Caco-2 (cell line): ENCODE results near the gene PPP2CA. TPM values are rescaled to one million over a fixed set of nuclear protein-coding genes. Genes with fewer than 3 reads are reported as not detected.
A peak's percentile ranks its signal among the peaks of the same experiment; 100 is the strongest.
"Not testable (repeated sequence)": the region's sequence is repeated elsewhere in the genome, so short reads cannot be mapped to it uniquely, and the experiment has no call there.

Source experiments
- BruUV-seq: library from RNA; stranded (reverse); fragments of 400-500 nt; replicated peaks from 2 replicates; lab custom pipeline; 2021; lab: Mats Ljungman, UMichigan
- CTCF ChIA-PET: fragments of 300-600 bp; sonication (Branson Sonifier 250); formaldehyde crosslinking; loops from one replicate; lab custom pipeline; 2022; ENCODE audit warnings: antibody characterized with exemption; lab: Charles Lee
- POLR2A ChIA-PET: fragments of 300-600 bp; sonication (Branson Sonifier 250); formaldehyde crosslinking; loops from one replicate; lab custom pipeline; 2022; ENCODE audit warnings: antibody characterized with exemption; lab: Charles Lee
- DNase-seq, 2 experiments: peaks; one replicate each; pipeline versions ENCODE4 v3.0.0 to v3.0.0-alpha.2; 2020 to 2022
- H3K27me3 ChIP-seq: replicated peaks from 2 replicates; pipeline ENCODE4 v1.6.0; 2011; ENCODE audit warnings: low read length; ENCODE audit not compliant: control insufficient read depth, insufficient read depth
- H3K36me3 ChIP-seq: 2 replicates; pipeline ENCODE4 v1.5.1; 2011; ENCODE audit warnings: low read length; ENCODE audit not compliant: control insufficient read depth, insufficient read depth
- H3K4me1 ChIP-seq: fragments of 250-450 bp; sonication (Bioruptor Pico); 2 replicates; pipeline ENCODE4 v1.5.1; 2020; ENCODE audit warnings: mild to moderate bottlenecking
- H3K4me3 ChIP-seq: 2 replicates; pipeline ENCODE4 v1.5.1; 2011; ENCODE audit warnings: low read depth, mild to moderate bottlenecking, control low read depth, low read length
- H3K9me3 ChIP-seq: fragments of 250-450 bp; sonication (Bioruptor Pico); 2 replicates; pipeline ENCODE4 v1.5.1; 2020; ENCODE audit warnings: mild to moderate bottlenecking, moderate library complexity
- H3K27ac Mint-ChIP-seq: one replicate; pipeline ENCODE4 v1.8.0; 2022; ENCODE audit warnings: mixed read lengths; ENCODE audit not compliant: unreplicated experiment
- H3K27me3 Mint-ChIP-seq: one replicate; pipeline ENCODE4 v1.8.0; 2022; ENCODE audit warnings: mixed read lengths; ENCODE audit not compliant: insufficient read depth, unreplicated experiment
- H3K36me3 Mint-ChIP-seq: one replicate; pipeline ENCODE4 v1.8.0; 2022; ENCODE audit warnings: mild to moderate bottlenecking, mixed read lengths; ENCODE audit not compliant: insufficient read depth, unreplicated experiment
- H3K4me1 Mint-ChIP-seq: one replicate; pipeline ENCODE4 v1.8.0; 2022; ENCODE audit warnings: low read depth, mixed read lengths; ENCODE audit not compliant: unreplicated experiment
- H3K4me3 Mint-ChIP-seq: one replicate; pipeline ENCODE4 v1.8.0; 2022; ENCODE audit warnings: mild to moderate bottlenecking, moderate library complexity, mixed read lengths; ENCODE audit not compliant: unreplicated experiment
- H3K9me3 Mint-ChIP-seq: one replicate; pipeline ENCODE4 v1.8.0; 2022; ENCODE audit warnings: mixed read lengths; ENCODE audit not compliant: unreplicated experiment
- intact Hi-C: fragments of 100-400 bp; cut with micrococcal nuclease; formaldehyde crosslinking; loops from one replicate; pipeline ENCODE4 v1.10.0; 2022; ENCODE audit not compliant: unreplicated experiment
- total RNA-seq: library from RNA; stranded (reverse); gene quantifications from 2 replicates; pipeline ENCODE4 v1.2.3, GENCODE V29; 2022
- TF ChIP-seq, protein P1 (sequence below), 2 experiments: fragments of 200-600 bp in 1 of 2; IDR thresholded peaks; 1 replicate in 1 of 2; 2 replicates in 1 of 2; pipeline versions ENCODE4 v1.5.1 to v1.8.0; 2011 to 2022; ENCODE audit warnings: antibody characterized with exemption in 1 of 2, control low read depth in 1 of 2, inconsistent platforms in 1 of 2, low read depth in 1 of 2, low read length in 1 of 2, mild to moderate bottlenecking in 1 of 2, moderate library complexity in 1 of 2; ENCODE audit not compliant: insufficient read depth in 1 of 2, severe bottlenecking in 1 of 2, unreplicated experiment in 1 of 2

Gene PPP2CA
- total RNA-seq, 1 experiment from 2014 or later, result 224 TPM

DNA sequence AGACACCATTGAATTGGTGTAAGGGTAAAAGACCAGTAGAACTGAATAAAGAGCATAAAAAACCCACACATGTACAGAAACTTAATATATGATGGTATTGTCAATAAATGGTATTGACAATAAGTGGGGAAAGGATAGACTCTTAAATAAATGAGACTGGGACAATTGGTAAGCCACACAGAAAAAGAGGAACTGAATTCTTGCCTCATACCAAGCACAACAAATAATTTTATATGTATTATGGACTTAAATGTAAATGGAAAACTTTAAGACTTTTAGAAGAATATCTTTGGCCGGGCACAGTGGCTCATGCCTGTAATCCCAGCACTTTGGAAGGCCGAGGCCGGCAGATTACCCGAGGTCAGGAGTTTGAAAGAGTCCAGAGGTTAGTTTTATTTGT lies 37.9 kb upstream of the PPP2CA start:
- ChIA-PET POLR2A (no interaction called here), CTCF (no interaction called here)
- Histone ChIP-seq H3K9me3 (peaks cover 9% of the 10 kb centered on the region), H3K27me3 (no peaks in the 10 kb centered on the region), H3K4me1 (no peaks in the 10 kb centered on the region), H3K4me3 (no peak overlapping the region), H3K36me3 (no peaks in the 10 kb centered on the region)
- TF ChIP-seq, protein P1, sequence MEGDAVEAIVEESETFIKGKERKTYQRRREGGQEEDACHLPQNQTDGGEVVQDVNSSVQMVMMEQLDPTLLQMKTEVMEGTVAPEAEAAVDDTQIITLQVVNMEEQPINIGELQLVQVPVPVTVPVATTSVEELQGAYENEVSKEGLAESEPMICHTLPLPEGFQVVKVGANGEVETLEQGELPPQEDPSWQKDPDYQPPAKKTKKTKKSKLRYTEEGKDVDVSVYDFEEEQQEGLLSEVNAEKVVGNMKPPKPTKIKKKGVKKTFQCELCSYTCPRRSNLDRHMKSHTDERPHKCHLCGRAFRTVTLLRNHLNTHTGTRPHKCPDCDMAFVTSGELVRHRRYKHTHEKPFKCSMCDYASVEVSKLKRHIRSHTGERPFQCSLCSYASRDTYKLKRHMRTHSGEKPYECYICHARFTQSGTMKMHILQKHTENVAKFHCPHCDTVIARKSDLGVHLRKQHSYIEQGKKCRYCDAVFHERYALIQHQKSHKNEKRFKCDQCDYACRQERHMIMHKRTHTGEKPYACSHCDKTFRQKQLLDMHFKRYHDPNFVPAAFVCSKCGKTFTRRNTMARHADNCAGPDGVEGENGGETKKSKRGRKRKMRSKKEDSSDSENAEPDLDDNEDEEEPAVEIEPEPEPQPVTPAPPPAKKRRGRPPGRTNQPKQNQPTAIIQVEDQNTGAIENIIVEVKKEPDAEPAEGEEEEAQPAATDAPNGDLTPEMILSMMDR (IDR thresholded peaks at IDR 0.05; ENCODE audit: insufficient read depth in 1 of 2, low read depth in 1 of 2, low read length in 1 of 2, severe bottlenecking in 1 of 2, unreplicated experiment in 1 of 2), result no peak
- H3K9me3 Mint-ChIP-seq, result peaks cover 19% of the 10 kb centered on the region
- DNase-seq, result no peak
- no peak overlapping the region for H3K4me3 Mint-ChIP-seq
- no peak overlapping the region for H3K27ac Mint-ChIP-seq
- no TSS peak for BruUV-seq
- H3K4me1 Mint-ChIP-seq, result peaks cover 8% of the 10 kb centered on the region
- no peaks in the 10 kb centered on the region for H3K36me3 Mint-ChIP-seq
- intact Hi-C loops, result no loop called here
- H3K27me3 Mint-ChIP-seq, result no peaks in the 10 kb centered on the region

DNA sequence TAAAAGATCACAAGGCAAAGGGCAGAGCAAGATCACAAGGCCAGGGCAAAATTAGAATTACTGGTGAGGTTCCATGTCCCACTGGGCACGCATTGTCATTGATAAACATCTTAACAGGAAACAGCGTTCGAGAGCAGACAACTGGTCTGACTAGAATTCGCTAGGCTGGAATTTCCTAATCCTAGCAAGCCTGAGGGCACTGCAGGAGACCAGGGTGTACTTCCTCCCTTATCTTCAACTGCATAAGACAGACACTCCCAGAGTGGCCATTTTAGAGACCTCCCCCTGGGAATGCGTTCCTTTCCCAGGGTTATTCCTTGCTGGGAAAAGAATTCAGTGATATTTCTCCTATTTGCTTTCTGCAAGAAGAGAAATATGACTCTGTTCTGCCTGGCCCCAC lies 36.8 kb upstream of the PPP2CA start:
- H3K9me3 ChIP-seq, H3K4me1 Mint-ChIP-seq, H3K36me3 ChIP-seq, H3K36me3 Mint-ChIP-seq, H3K27me3 Mint-ChIP-seq, POLR2A ChIA-PET, H3K4me1 ChIP-seq, H3K27ac Mint-ChIP-seq, intact Hi-C loops, H3K27me3 ChIP-seq, BruUV-seq, H3K4me3 ChIP-seq, H3K4me3 Mint-ChIP-seq, CTCF ChIA-PET: not testable (repeated sequence)
- peak; percentile 51 to 54 for DNase-seq
- H3K9me3 Mint-ChIP-seq, result peaks cover 19% of the 10 kb centered on the region

DNA sequence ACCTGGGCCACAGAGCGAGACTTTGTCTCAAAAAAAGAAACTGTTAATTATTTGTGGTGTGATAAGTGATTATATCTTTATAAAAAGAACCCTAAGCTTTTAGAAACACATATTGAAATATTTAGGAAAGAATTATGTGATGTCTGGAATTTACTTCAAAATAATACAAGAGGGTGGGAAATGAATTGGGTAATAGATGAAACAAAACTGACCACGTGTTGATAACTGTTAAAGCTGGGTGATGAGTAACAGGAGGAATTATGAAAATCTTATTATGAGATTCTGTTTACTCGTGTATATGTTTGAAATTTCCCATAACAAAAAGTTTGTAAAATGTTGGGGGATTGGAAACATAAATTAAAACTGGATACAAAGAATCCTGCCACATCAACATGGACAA lies 33.0 kb upstream of the PPP2CA start:
- intact Hi-C loops, result no loop called here
- H3K36me3 Mint-ChIP-seq, result no peaks in the 10 kb centered on the region
- no peaks in the 10 kb centered on the region for H3K27me3 Mint-ChIP-seq
- peaks cover 4% of the 10 kb centered on the region for H3K4me1 Mint-ChIP-seq
- H3K4me3 ChIP-seq, result no peak overlapping the region
- BruUV-seq, result no TSS peak
- H3K27me3 ChIP-seq, result no peaks in the 10 kb centered on the region
- TF ChIP-seq, protein P1 (IDR thresholded peaks at IDR 0.05; ENCODE audit: insufficient read depth in 1 of 2, low read depth in 1 of 2, low read length in 1 of 2, severe bottlenecking in 1 of 2, unreplicated experiment in 1 of 2), result no peak
- no peak overlapping the region for H3K27ac Mint-ChIP-seq
- DNase-seq, result no peak
- H3K9me3 ChIP-seq, result peaks cover 4% of the 10 kb centered on the region; the same call in 1 of the 2 replicates
- CTCF ChIA-PET, result no interaction called here
- H3K4me3 Mint-ChIP-seq, result no peak overlapping the region
- H3K4me1 ChIP-seq, result 0 out of 2 replicates have a peak, but pooled peaks cover 2% of the 10 kb centered on the region
- H3K9me3 Mint-ChIP-seq, result peaks cover 19% of the 10 kb centered on the region
- POLR2A ChIA-PET, result interaction anchor here (0.7 kb wide), 1 partner anchor 33 kb away, joined by 4 read pairs; the partner anchor contains the start of gene PPP2CA
- H3K36me3 ChIP-seq, result no peaks in the 10 kb centered on the region

DNA sequence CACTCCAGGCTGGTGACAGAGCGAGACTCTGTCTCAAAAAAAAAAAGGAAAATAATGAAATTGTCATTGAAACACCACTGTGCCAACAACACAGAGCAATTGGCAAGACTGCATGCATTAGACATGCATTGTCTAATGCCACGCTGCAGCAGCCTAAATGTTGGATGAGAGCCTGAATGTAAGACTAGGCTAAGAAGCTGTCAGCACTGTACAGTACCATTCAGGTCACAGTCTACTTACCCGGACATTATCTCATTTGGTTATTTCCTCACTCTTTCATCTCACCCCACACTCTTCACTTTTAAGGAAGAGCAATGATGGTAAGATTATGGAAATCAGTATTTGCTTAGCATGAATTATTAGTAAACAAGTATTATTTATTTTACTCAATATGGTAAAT lies 31.3 kb upstream of the PPP2CA start:
- no peak overlapping the region for H3K4me3 ChIP-seq
- POLR2A ChIA-PET, result no interaction called here

More for the DNA sequence above, 31.3 kb upstream of the PPP2CA start:
- Mint-ChIP-seq H3K9me3 (peaks cover 11% of the 10 kb centered on the region), H3K36me3 (no peaks in the 10 kb centered on the region), H3K4me3 (no peak overlapping the region), H3K4me1 (peaks cover 8% of the 10 kb centered on the region), H3K27ac (no peak overlapping the region), H3K27me3 (no peaks in the 10 kb centered on the region)
- BruUV-seq, result no TSS peak
- intact Hi-C loops, result no loop called here
- TF ChIP-seq, protein P1 (IDR thresholded peaks at IDR 0.05; ENCODE audit: insufficient read depth in 1 of 2, low read depth in 1 of 2, low read length in 1 of 2, severe bottlenecking in 1 of 2, unreplicated experiment in 1 of 2), result no peak
- Histone ChIP-seq H3K4me1 (0 out of 2 replicates have a peak, but pooled peaks cover 3% of the 10 kb centered on the region), H3K36me3 (no peaks in the 10 kb centered on the region), H3K27me3 (no peaks in the 10 kb centered on the region), H3K9me3 (peaks cover 4% of the 10 kb centered on the region; the same call in 1 of the 2 replicates)
- DNase-seq, result no peak
- CTCF ChIA-PET, result no interaction called here
